ENCODE results near the gene SP1.
A peak's percentile ranks its signal among the peaks of the same experiment; 100 is the strongest.
"Not testable (repeated sequence)": the region's sequence is repeated elsewhere in the genome, so short reads cannot be mapped to it uniquely, and the experiment has no call there.

SP1 gene

GRCh38 chr12:53380104-53380793 lies at the start of gene SP1:
Gene SP1 (plus strand): TSS chr12:53380176. CDS start chr12:53380292, 116 bp downstream.
- DNase-seq: peak; percentile 96

DNA sequence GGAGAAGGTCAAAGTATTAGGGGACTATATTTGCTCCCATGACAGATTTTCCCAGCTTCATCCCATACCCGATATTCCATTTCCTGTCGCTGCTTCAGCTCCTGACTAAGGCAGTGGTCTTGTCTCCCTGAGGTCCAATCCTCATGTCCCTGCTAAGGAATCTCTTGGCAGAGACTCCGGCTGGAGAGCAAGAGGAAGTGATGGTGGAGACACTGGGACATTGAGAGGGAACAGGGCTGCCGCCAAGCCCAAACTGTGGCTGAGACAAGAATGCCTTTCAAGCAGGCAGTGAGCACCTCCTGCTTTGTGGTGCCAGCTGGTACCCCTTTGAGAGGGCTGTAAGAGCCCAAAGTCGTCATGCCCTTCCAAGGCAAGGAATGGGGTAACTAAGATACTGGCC lies 49.3 kb upstream of the SP1 start:
- no peak for DNase-seq

GRCh38 chr12:53332339-53332738 lies 47.6 kb upstream of the SP1 start:
- DNase-seq: not testable (repeated sequence)

GRCh38 chr12:53332744-53333143 lies 47.2 kb upstream of the SP1 start:
- no peak for DNase-seq

DNA sequence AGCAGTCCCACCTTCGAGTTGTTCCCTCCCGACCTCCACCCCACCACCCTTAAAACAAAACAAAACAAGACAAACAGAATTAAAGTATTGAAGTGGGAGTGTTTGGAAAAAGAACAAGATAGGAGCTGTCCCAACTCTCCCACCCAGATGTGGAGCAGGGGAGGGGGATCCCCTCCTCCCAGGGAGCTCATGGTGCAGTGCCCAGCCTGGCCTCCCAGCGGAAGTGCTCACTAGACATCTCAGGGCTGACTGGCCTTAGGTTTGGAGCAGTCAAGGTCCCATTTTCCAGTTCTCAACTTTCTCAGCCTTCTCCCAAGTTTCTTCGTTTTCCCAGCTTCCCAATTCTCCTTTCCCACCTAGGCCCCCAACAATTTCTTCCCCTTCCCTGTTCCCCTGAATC lies 46.7 kb upstream of the SP1 start:
- no peak for DNase-seq

DNA sequence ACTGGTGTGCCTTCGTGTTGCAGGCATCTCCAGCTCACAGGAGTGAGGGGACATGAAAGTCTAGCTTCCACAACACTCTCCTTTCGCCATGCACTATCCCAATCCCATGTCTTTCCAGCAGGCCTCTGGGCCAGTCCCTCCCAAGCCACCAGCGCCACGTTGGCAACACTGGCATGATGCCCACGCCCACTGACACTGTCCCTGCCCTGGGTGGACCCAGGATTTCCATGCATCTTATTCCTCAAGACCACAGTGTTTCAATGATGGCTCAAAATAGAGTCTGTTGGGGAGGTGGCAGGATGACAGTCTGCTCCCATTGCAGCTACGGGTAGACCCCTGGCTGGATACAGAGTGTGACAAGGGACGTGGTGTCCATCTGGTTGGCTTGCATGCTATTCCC lies 46.1 kb upstream of the SP1 start:
- DNase-seq: no peak

GRCh38 chr12:53334822-53335221 lies 45.2 kb upstream of the SP1 start:
- no peak for DNase-seq

- peak; percentile 22 for DNase-seq
Observed at GRCh38 chr12:53336181-53336681, 43.7 kb upstream of the SP1 start, which contains the start of gene SP7. Gene SP7 (minus strand): TSS chr12:53336354. CDS start chr12:53335646, 708 bp downstream.

DNA sequence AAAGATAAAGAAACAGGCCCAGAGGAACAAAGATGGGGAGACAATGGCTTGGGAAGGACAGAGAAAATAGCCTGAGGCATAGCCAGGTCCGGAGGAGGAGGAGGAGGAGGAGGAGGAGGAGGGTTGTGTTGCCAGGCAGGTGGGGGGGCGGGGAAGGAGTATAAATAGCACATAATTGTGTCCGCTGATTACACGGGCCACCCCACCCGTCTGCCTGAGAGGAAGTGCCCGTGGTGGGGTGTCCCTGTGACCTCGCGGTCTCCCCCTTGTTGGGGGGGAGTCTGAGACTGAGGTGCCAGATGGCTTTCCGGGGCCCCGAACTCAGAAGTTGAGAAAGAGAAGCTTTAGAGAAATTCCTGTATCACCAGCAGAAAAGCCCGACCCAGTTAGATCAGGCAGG lies 42.0 kb upstream of the SP1 start:
- no peak for DNase-seq

DNA sequence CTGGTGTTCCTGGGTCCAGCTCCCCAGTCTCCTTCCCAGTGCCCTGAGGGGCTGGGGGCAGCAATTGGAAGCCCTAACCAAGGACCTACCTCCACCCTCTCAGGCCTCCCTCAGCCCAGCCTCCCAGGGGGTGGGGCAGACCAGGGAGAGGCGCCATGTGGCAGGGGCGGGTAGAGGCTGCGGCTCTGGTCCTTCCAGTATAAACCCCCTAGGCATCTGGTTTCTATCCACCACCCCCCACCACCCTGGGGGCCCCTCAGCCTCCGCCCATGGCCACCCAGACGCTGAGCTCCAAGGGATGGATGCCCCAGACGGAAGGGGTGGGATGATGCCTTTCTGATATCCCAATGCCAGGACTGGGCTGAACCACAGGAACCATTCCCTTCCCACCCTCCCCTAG lies 41.1 kb upstream of the SP1 start:
- no peak for DNase-seq

DNA sequence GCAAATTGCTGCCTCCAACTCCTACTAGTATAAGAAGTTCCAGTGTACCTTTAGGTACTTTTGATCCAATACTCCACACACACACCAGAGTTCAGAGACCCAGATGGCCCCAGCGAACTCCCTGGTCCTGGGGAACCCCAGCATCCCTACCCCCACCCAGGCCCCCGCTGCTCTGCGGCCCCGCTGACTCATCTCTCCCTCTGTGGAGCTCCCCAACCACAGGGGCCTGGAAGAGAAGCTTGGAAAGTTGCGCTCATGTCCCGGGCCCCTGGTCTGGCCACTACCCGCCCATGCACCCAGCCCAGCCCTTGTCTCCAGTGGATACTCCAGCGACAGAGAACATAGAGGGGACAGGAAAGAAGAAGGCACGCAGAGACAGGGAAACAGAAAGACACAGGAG lies 39.6 kb upstream of the SP1 start:
- no peak for DNase-seq

DNA sequence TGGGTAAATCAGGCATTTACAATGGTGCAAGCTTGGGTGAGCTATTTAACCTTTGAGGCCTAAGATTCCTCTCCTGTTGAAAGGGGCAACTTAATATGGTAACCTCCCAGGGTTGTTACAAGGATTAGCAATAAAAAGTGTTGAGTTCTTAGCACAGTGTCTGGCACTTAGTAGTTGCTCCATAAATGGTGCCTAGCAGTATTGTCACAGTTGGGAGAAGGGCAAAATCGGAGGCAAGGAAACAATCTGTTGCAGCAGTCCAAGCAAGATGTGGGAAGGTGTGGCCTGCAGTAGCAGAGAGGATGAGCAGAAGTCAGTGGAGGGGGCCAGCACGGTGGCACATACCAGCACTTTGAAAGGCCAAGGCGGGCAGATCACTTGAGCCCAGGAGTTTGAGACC lies 36.5 kb upstream of the SP1 start:
- no peak for DNase-seq

- DNase-seq: no peak
Observed at GRCh38 chr12:53343969-53344368, 36.0 kb upstream of the SP1 start.

DNA sequence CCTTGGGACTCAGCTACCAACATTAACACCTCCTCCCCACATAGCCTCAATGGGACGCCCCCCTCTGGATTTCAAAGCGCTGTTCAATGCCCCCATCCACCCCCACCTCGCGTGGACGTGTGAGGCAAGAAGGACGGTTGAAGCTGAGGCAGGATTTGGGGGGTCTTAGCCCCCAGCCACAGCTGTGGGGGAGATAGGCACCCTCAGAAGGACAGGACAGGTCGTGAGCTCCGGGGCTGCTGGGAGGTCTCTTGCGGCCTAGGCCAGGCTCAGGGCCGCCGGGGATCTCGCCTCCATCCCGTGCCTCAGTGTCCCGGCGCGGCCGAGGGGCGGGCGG lies 35.5 kb upstream of the SP1 start:
- no peak for DNase-seq

DNA sequence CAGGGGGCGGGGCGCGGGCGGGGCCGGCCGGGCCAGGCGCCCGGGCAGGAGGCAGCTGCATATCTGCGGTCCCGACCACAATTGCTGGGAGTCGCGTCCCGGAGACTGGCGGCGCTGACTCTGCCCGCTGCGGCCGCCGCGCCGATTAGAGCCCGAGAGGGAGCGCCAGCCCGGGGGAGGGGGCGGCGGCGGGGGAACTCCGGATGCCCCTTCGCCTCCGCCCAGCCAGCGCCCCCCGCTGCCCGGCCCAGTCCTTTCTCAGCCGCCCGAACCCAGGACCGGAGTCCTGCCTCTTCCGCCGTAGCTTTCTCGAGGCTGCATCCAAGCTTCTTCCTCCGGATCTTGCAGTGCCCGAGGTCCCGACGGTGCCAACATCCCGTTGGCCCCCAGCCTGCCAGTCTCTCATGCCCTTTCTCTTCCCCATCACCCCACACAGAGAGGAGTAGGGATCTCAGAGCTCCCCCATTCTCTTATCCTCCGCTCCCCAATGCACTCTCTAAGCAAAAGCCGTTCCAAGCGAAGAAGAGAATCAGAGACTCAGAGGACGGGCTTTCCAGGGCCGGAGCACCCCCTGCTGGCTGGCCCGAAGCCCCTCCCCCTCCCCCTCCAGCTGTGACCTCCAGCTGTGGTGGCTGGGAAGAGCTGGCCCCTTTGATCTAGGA lies 35.0 kb upstream of the SP1 start:
- DNase-seq: peak; percentile 79

DNA sequence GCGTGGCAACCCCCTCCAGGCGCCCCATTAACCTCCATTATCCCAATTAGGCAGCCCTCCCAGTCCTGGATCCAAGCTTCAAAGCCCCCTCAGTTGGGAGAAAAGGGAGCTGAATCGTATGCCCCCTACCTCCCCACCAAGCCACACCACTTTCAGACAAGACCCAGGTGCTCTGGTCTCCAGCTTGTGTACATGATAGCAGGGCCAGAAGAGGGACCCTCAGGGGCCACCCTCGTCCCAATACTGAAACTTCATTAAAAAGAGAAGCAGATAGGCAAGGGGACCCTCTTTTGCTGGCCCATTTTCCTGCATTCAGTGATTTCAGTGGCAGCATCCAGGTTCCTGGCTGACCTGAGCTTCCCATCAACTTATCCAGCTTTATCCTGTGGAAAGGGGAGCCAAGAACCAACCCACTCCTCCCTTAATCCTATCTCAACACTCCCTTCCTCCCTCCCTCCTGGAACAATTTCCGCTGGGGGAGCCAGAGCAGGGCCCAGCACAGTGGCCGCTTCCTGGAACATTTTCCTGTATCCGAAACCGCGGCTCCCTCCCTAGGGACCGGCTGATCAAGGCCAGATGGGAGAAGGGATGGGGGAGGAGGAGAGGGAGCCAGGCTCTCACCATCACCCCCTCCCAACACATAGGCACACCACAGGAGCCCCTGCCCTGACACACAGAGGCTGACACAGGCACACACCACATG lies 34.3 kb upstream of the SP1 start:
- DNase-seq: no peak

GRCh38 chr12:53346491-53346890 lies 33.5 kb upstream of the SP1 start:
- peak; percentile 34 for DNase-seq

GRCh38 chr12:53347905-53348304 lies 32.1 kb upstream of the SP1 start:
- no peak for DNase-seq

DNA sequence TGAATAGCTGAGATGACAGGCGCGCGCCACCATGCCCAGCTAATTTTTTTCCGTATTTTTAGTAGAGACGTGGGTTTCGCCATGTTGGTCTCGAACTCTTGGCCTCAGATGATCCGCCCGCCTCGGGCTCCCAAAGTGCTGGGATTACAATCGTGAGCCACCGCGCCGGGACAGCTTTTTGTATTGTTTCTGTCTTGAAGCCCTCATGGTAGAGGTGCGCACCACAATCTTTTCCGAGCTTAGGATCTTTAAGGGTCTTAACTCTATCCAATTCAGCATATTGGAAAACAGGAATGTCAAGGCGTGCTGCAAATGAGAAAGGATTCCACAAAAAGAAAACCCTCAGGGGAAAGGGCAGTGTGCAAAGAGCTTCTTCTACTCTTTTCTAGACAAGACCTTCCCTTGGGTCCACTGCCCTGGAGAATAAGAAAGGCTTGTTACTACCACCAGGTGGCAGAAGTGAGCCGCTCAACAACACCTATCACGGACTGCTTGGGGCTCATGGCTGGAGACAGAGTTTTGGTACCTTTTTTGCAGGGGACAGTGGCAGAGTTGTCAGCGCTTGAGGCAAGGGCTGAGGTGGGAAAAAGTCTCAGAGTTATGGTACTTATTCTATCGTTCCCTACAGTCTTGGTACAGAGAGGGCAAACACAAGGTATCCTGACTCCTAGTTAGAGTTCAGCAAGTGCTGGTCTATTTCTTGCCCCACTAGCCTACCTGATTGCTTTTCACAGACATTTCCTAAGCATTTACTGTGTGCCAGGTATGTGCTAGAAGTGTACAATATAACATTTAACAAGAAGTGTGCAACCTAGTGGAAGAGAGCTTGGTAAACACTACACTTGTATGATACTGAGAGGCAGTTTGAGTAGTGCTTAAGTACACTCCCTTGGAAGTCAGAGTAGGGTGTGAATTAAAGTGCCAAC lies 27.4 kb upstream of the SP1 start:
- peak; percentile 91 for DNase-seq

DNA sequence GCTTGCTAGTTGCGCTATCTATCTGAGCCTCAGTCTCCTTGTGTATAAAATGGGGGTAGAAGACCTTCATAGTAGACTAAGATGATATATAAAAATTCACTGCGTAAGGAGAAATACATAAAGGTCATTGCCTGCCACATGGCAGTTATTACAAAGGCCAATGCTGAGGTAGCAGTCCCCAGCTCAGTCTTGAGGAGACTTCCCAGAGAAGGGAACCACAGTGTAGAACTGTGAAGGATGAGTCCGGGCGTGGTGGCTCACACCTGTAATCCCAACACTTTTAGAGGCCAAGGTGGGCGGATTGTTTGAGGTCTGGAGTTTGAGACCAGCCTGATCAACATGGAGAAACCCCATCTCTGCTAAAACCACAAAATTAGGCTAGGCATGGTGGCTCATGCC lies 26.7 kb upstream of the SP1 start:
- peak; percentile 33 for DNase-seq

GRCh38 chr12:53355121-53355520 lies 24.9 kb upstream of the SP1 start:
- no peak for DNase-seq

DNA sequence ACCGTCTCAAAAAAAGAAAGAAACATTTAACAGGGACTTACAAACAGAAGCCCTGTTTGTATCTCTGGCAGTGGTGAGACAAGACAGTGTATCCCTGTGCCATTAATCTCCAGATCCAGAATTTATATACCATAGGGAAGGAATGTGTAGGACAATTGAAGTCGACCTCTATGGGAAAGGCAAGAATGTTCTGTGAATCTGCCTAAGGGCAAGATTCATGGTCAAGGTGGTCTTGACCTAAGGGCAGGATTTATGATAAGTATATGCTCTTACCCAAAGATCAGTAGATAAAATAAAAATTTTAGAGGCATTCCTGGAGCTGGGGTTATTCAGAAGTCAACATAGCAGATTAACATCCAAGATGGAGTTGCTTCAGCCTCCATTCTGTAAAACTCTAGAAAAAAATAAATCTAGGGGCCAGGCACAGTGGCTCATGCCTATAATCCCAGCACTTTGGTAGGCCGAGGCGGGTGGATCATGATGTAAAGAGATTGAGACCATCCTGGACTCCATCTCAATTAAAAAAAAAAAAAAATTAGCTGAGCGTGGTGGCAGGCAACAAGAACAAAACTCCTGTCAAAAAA lies 21.0 kb upstream of the SP1 start:
- DNase-seq: no peak

DNA sequence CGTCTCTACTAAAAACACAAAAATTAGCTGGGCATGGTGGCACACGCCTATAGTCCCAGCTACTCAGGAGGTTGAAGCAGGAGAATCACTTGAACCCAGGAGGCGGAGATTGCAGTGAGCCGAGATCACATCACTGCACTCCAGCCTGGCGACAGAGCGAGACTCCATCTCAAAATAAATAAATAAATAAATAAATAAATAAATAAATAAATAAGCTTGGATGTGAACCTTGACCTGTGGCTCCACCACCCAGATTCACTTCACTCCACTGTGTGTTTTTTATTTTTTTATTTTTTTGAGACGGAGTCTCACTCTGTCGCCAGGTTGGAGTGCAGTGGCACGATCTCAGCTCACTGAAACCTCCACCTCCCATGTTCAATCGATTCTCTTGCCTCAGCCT lies 18.3 kb upstream of the SP1 start:
- not testable (repeated sequence) for DNase-seq

Data from suppressor macrophage treated with lipopolysaccharide for 4 hours (primary cell).